ENCODE data around the gene LAMP1. TPM values are rescaled to one million over a fixed set of nuclear protein-coding genes. Genes with fewer than 3 reads are reported as not detected.

Gene LAMP1
- total RNA-seq, 1 donor from 2014 or later = 210 TPM

DNA sequence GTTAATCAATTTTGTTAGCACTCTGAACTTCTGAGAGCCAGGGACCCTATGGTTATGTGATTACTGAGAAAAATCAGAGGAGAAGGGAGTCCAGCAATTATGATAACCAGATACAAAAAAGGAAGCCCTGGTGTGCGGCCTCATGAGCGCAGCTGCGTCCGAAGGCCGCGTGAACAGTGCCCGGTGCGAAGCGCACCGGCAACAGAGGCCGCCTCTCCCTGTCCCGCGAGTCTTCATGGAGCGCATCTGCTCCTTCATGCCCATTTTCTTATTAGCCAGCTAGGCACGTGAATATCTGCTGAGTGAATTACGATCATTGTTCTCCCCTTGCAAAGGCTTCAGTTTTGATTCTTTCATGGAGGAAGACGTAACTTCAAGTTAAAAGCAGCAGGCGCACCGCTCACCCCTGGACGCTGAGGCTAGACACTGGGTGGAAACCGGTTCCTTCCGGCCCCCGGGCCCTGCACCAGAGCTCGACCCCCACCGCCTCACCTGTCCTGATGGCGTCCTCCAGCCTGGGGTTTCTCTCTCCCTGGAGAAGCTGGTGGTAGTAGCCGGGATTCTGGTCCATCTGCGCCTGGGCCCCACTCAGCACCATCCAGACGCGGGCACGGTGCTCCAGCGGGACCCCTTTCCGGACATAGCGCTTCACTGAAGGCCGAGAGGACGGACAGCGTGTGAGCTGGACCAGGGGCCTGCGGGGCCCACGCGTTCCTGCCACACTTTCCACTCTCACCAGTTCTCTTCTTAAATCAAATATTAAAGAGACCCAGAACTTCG, 58.0 kb downstream of the LAMP1 start:
- TF ChIP-seq, protein P1, sequence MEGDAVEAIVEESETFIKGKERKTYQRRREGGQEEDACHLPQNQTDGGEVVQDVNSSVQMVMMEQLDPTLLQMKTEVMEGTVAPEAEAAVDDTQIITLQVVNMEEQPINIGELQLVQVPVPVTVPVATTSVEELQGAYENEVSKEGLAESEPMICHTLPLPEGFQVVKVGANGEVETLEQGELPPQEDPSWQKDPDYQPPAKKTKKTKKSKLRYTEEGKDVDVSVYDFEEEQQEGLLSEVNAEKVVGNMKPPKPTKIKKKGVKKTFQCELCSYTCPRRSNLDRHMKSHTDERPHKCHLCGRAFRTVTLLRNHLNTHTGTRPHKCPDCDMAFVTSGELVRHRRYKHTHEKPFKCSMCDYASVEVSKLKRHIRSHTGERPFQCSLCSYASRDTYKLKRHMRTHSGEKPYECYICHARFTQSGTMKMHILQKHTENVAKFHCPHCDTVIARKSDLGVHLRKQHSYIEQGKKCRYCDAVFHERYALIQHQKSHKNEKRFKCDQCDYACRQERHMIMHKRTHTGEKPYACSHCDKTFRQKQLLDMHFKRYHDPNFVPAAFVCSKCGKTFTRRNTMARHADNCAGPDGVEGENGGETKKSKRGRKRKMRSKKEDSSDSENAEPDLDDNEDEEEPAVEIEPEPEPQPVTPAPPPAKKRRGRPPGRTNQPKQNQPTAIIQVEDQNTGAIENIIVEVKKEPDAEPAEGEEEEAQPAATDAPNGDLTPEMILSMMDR (IDR thresholded peaks at IDR 0.05; ENCODE audit: unreplicated experiment) = no peak
- H3K4me3 Mint-ChIP-seq (ENCODE audit: unreplicated experiment) = no peak overlapping the region
- H3K27ac Mint-ChIP-seq (ENCODE audit: unreplicated experiment) = no peak overlapping the region
- DNase-seq (ENCODE audit: low spot score) = no peak
- peaks cover 4% of the 10 kb centered on the region for H3K36me3 Mint-ChIP-seq (ENCODE audit: low read depth, unreplicated experiment)
- no peaks in the 10 kb centered on the region for H3K4me1 Mint-ChIP-seq (ENCODE audit: unreplicated experiment)
- H3K27me3 Mint-ChIP-seq (ENCODE audit: unreplicated experiment) = peaks cover 2% of the 10 kb centered on the region
- no peaks in the 10 kb centered on the region for H3K9me3 Mint-ChIP-seq (ENCODE audit: unreplicated experiment)

DNA sequence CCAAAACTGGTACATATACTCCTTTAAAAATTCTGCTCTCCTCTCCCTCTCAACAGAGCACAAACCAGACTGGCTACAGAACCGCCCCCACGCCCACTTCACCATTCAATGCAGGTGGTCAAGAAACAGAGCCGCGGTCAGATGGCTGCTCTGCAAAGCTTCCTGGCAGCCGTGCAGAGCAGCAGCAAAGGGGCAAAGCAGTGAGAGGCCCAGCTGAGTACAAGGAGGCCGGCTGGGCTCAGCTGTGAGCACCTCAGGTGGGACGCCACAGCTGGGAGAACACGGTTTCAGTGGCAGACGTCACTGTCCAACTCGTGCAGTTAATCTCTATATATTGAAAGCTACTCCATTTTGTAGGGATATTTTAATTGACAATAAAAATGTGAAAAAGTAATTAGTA, 58.6 kb downstream of the LAMP1 start:
- peaks cover 4% of the 10 kb centered on the region for H3K36me3 Mint-ChIP-seq (ENCODE audit: low read depth, unreplicated experiment)
- TF ChIP-seq, protein P1 (IDR thresholded peaks at IDR 0.05; ENCODE audit: unreplicated experiment) = no peak
- no peak for DNase-seq (ENCODE audit: low spot score)

DNA sequence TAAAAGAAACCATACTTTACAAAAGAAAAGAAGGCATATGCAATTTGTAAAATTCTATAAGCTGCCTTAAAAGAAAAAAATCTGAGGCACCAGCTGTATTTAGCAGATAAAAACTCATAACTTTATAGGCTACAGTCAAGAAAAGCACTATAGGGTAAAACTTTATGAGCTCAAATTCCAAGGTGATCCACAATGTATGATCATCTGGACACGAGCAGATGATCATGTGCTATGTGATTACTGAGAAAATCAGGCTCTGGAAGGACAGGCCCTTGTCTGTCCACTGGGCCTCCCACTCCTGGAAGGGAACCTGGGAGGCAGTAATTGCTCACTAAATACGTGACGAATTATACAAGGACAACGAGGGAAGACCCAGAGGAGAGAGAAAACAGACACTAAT, 59.6 kb downstream of the LAMP1 start:
- Mint-ChIP-seq H3K27me3 (ENCODE audit: unreplicated experiment) (peaks cover 2% of the 10 kb centered on the region), H3K36me3 (ENCODE audit: low read depth, unreplicated experiment) (peaks cover 4% of the 10 kb centered on the region), H3K4me1 (ENCODE audit: unreplicated experiment) (no peaks in the 10 kb centered on the region), H3K27ac (ENCODE audit: unreplicated experiment) (no peak overlapping the region), H3K9me3 (ENCODE audit: unreplicated experiment) (no peaks in the 10 kb centered on the region), H3K4me3 (ENCODE audit: unreplicated experiment) (no peak overlapping the region)
- no peak for DNase-seq (ENCODE audit: low spot score)
- TF ChIP-seq, protein P1 (IDR thresholded peaks at IDR 0.05; ENCODE audit: unreplicated experiment) = no peak

More for the DNA sequence above, 58.6 kb downstream of the LAMP1 start:
- H3K27me3 Mint-ChIP-seq (ENCODE audit: unreplicated experiment) = peaks cover 2% of the 10 kb centered on the region
- H3K9me3 Mint-ChIP-seq (ENCODE audit: unreplicated experiment) = no peaks in the 10 kb centered on the region
- no peaks in the 10 kb centered on the region for H3K4me1 Mint-ChIP-seq (ENCODE audit: unreplicated experiment)
- no peak overlapping the region for H3K27ac Mint-ChIP-seq (ENCODE audit: unreplicated experiment)
- H3K4me3 Mint-ChIP-seq (ENCODE audit: unreplicated experiment) = no peak overlapping the region

DNA sequence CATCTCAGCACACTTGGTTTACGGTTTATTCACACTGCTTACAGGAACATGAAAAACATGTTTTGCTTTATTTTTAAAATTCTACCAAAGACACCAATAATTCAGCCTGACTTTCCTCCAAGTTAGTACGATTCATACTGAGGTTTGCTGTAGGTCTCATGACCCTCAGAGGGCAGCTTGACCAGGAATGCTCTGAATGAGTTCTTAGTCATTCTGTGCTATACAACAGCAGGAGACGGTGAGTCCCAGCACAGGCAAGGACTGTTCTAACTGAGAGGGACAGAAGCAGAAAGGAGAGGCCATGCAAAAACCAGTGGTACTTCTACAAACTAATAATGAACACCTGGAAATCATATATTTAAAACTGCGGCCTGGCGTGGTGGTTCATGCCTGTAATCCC, 60.5 kb downstream of the LAMP1 start:
- TF ChIP-seq, protein P1 (IDR thresholded peaks at IDR 0.05; ENCODE audit: unreplicated experiment) = no peak
- Mint-ChIP-seq H3K36me3 (ENCODE audit: low read depth, unreplicated experiment) (no peaks in the 10 kb centered on the region), H3K9me3 (ENCODE audit: unreplicated experiment) (no peaks in the 10 kb centered on the region), H3K4me1 (ENCODE audit: unreplicated experiment) (no peaks in the 10 kb centered on the region), H3K27me3 (ENCODE audit: unreplicated experiment) (peaks cover 4% of the 10 kb centered on the region), H3K27ac (ENCODE audit: unreplicated experiment) (no peak overlapping the region), H3K4me3 (ENCODE audit: unreplicated experiment) (no peak overlapping the region)
- DNase-seq (ENCODE audit: low spot score) = no peak

DNA sequence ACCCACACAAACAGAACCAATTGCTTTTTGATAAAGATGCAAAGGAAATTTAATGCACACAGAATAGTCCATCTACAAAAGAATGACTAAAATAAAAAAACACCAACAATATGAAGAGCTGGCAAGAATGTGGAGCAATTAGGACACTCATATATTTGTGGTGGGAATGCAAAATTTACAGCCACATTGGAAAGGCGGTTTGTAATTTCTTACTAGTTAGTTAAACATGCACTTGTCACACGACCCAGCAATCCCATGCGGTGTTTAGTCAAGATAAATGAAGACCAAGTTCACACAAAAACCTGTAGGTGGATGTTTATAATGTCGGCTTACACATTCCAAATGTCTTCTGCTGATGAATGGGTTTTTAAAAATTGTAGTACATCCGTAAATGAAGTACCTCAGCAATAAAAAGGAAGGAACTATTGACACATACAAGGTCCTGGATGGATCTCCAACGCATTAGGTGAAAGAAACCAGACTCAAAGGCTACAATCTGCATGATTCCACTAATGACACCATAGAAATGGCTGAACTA, 61.7 kb downstream of the LAMP1 start:
- TF ChIP-seq, protein P1 (IDR thresholded peaks at IDR 0.05; ENCODE audit: unreplicated experiment) = no peak
- Mint-ChIP-seq H3K4me3 (ENCODE audit: unreplicated experiment) (no peak overlapping the region), H3K36me3 (ENCODE audit: low read depth, unreplicated experiment) (no peaks in the 10 kb centered on the region), H3K27ac (ENCODE audit: unreplicated experiment) (no peak overlapping the region), H3K27me3 (ENCODE audit: unreplicated experiment) (peaks cover 6% of the 10 kb centered on the region), H3K9me3 (ENCODE audit: unreplicated experiment) (no peaks in the 10 kb centered on the region), H3K4me1 (ENCODE audit: unreplicated experiment) (no peaks in the 10 kb centered on the region)
- no peak for DNase-seq (ENCODE audit: low spot score)

All from endothelial cell (in vitro differentiated cells).